HG03175 (cell line): ENCODE data around the gene CCIN.

Experiments
- ATAC-seq: cut with Tn5 transposase; IDR thresholded peaks from one replicate; pipeline ENCODE4 v1.9.1; 2021; ENCODE audit warnings: mild to moderate bottlenecking, moderate library complexity; ENCODE audit not compliant: unreplicated experiment

The CCIN gene

DNA sequence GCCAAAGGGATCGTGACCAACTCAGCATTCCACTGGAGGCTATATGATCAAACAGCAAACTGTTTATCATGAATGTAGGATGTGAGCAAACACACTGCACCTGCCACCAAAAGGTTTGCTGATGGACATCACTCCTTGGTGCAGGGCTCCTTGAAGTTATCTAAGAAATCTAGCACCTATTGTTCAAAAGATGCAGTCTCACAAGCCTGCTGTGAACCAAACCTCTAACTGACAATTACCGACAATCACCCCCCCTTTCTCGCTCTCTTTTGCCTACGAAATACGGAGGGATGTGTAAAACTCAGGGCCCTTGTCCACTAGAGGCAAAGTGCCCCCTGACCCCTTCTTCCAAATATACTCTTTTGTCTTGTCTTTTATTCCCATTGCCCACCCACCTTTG lies 19.0 kb downstream of the CCIN start:
- no peak for ATAC-seq

- no peak for ATAC-seq
Observed at GRCh38 chr9:36189976-36190375, 20.8 kb downstream of the CCIN start.

DNA sequence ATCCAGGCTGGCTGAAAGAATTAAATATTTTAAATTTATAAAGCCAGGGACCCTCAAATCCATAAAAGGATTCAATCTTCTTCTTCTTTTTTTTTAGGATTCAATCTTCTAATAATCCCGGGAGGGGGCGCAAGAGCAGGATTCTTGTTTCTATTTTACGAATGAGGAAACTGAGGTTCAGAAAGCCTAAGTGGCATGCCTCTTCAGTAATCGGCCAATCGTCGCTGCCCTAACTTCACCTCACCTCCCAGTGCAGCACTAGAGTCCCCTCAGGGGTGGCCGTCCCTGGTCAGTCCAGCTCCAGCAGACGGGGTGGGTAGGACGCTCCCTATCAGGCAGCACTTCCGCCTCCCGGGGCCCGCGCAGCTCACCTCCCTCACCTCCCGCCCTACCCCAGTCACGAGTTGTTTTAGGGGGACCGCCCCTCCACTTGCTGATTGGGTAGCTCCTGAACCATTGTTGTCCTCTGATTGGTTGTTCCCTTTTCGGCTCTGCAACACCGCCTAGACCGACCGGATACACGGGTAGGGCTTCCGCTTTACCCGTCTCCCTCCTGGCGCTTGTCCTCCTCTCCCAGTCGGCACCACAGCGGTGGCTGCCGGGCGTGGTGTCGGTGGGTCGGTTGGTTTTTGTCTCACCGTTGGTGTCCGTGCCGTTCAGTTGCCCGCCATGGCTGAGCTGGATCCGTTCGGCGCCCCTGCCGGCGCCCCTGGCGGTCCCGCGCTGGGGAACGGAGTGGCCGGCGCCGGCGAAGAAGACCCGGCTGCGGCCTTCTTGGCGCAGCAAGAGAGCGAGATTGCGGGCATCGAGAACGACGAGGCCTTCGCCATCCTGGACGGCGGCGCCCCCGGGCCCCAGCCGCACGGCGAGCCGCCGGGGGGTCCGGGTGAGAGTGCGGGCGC lies 21.5 kb downstream of the CCIN start, which contains the start of gene CLTA:
TSS of gene CLTA (plus strand) at position 534 of the 902 bp plus-strand sequence. CDS start at position 670, 136 bp downstream.
- ATAC-seq, result peak; percentile 98

DNA sequence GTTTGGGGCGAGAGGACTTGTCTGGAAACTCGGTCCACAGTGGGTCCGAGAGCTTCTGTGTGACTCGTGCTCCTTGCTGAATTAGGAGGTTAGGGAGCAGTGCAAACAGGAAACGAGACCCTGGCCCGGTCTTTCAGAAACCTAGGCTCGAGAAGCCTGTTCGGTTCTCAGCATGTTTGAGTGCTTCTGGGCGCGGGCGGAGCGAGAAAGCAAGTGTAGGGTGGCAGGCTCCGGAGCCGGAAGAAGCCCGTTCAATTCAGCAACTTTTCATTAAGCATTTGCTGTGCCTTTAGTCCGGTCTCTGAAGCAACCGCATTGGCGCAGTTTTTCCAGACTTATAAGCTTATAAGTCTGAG lies 22.1 kb downstream of the CCIN start:
- ATAC-seq, result peak; percentile 6

- no peak for ATAC-seq
Observed at GRCh38 chr9:36191686-36192085, 22.5 kb downstream of the CCIN start.

DNA sequence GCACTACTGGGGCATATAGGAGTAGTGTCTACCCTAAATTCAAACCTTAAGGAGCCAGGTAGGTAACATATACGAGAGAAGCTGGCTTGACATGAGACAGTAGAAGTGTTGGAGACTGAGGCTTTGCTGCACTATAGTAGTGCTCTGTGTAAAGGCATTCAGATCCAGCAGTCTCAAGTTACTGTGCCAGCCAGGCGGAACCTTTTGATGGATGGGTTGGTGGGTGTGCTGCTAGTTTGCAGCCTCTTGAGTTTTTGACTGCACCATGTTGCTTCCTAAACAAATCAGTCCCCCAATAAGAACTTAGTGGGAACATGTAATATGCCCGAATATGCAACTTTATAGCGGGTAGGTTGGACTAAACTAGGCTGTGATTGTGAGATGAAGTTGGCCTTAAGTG lies 23.0 kb downstream of the CCIN start:
- no peak for ATAC-seq

DNA sequence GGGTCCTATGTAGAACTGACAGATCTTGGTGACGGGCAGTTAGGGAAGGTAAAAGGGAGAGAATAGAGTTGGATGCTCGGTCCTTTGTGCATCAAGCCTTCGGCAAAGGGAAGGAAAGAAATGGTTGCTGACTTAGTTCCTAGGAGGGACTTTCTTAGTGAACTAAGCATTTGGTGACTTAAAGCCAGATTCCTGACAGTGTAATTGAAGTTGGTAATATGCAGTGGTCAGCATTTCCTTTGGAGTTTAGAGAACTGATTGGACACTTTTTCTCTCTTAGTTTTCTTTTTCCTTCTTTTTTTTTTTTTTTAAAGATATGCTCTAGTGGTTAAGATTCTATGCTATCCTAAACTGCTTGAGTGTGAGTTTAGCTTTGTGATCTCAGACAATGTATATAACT lies 23.8 kb downstream of the CCIN start:
- ATAC-seq, result no peak

GRCh38 chr9:36194326-36195000 lies 25.3 kb downstream of the CCIN start:
- no peak for ATAC-seq

GRCh38 chr9:36204906-36205547 lies 35.8 kb downstream of the CCIN start:
- ATAC-seq, result no peak

- ATAC-seq, result no peak
Observed at GRCh38 chr9:36207016-36207415, 37.8 kb downstream of the CCIN start.

DNA sequence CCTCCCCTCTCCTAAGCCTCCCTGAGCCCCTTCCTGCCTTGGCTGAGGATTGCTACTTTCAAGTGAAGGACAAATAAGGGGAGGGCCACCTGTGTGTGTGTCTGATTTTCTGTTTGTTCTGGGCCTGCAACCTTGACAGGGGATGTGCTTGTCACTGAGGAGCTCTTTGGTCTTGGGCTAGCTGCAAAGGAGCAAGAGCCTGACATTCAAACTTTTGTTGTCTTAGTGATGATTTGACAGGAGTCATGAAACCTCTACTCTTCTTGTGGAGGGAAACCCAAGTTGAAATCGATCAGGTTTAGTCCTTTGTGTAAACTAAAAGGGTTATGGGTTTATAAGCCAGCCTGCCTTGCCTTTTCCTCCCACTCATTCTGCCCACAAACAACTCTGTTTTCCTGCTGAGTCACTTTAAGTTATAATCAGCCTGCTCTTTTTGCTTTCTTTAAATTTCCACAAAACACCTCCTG lies 38.4 kb downstream of the CCIN start:
- no peak for ATAC-seq

- no peak for ATAC-seq
Observed at GRCh38 chr9:36208521-36209253, 39.5 kb downstream of the CCIN start.

- no peak for ATAC-seq
Observed at GRCh38 chr9:36210722-36211121, 41.5 kb downstream of the CCIN start.

DNA sequence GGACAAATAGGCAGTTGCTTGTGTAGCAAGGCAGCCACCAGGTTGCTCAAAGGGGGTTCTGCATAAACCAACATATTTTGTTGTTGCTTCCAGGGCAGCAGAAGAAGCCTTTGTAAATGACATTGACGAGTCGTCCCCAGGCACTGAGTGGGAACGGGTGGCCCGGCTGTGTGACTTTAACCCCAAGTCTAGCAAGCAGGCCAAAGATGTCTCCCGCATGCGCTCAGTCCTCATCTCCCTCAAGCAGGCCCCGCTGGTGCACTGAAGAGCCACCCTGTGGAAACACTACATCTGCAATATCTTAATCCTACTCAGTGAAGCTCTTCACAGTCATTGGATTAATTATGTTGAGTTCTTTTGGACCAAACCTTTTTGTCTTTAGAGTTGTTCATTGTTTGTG lies 42.3 kb downstream of the CCIN start:
- ATAC-seq, result no peak

GRCh38 chr9:36213387-36213786 lies 44.2 kb downstream of the CCIN start:
- no peak for ATAC-seq

GRCh38 chr9:36213989-36214388 lies 44.8 kb downstream of the CCIN start:
- ATAC-seq, result no peak

GRCh38 chr9:36214571-36214970 lies 45.4 kb downstream of the CCIN start:
- no peak for ATAC-seq

DNA sequence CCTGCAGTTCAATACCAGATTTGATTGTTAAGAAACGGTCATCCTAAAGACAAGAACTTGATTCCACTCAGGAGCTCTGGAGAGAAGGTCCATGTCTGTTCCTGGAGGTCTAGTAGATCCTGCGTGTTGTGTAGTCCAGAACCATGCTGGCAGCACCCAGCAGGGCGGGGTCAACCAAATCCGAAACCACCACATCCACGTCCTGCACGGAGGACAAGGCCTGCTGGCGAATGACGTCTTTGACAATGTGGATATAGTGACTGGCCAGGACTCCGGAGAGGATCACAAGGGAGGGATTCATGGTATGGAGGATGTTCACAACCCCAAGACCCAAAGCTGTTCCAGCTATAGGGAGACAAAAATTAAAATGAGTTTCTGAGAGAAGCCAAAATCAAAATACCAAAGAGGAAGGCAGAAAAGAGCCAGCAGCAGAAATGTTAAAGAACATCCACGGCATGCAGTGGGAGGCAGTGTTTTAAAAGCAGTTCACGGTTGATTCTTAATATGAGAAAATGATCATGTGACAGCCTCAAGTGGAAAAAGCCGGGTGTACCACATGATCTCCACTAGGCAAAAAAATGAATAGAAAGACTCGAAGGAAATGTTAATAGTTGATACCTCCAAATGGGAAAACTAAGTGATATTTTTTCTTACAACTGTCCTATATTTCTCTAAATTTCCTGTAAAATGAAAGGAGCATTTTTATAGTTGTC lies 48.2 kb downstream of the CCIN start:
- ATAC-seq, result no peak

DNA sequence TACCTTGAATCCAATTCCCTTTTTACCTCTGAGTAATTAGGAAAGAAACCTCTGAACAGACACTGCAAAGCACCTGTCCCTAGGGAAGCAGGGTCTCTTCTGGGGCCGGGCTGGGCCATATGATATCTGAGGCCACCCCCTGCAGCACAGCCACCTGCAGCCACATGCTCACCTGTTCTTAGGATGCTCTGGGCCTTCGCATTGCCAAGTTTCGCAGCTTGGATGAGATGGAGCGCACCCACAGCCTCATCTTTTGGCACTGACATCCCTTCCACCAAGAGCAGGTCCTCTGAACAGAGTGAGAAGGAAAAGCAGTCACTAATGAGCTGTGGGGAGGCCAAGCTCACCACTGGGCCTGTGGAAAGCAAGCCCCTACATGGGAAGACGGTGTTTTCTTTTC lies 48.8 kb downstream of the CCIN start:
- no peak for ATAC-seq

GRCh38 chr9:36218411-36218901 lies 49.3 kb downstream of the CCIN start:
- no peak for ATAC-seq
